Ovary (tissue), 3 donors: Measurements from ENCODE around the gene NUDT16L1.

Source experiments
- CTCF ChIP-seq, 3 donors: fragments of 450-650 bp in 2 of 3; fragments of 200-600 bp in 1 of 3; IDR thresholded peaks; one replicate each; pipeline versions ENCODE4 v1.5.1 to v1.8.0; 2016 to 2022; ENCODE audit warnings: antibody characterized with exemption in 3 of 3, mild to moderate bottlenecking in 1 of 3
- EP300 ChIP-seq: sonication (generic); formaldehyde crosslinking; IDR thresholded peaks from one replicate; pipeline ENCODE4 v1.6.1; 2017; ENCODE audit warnings: antibody characterized with exemption
- donor health status: DM: no; HTN: no; CAD: no.

- TF ChIP-seq CTCF (IDR thresholded peaks at IDR 0.05): no peak
- no peak for TF ChIP-seq EP300
These were observed 26.0 kb upstream of the NUDT16L1 start for GRCh38 chr16:4667203-4667963.
